ENCODE measurements around the gene MBNL1.

The MBNL1 gene

DNA sequence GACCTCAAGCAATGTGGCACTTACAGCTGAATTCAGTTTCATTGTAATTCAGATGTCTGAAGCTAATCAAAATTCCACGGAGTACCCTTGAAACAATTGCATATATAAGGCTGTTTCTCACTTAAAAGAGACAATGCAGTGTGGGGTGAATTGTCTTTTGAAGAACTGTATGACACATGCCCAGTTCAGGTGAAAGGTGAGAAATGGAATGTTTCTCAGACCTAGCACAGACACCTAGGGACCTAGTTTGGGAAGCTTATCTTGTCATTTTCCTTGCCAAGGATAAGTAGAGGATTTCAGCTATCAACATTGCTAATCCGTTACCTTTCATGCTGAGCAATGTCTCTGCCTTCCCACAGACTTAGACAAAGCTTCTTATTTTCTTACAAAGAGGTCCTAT, 36.3 kb downstream of the MBNL1 start:
- no peak for DNase-seq (ENCODE audit: low read depth)
- TF ChIP-seq, protein P1, sequence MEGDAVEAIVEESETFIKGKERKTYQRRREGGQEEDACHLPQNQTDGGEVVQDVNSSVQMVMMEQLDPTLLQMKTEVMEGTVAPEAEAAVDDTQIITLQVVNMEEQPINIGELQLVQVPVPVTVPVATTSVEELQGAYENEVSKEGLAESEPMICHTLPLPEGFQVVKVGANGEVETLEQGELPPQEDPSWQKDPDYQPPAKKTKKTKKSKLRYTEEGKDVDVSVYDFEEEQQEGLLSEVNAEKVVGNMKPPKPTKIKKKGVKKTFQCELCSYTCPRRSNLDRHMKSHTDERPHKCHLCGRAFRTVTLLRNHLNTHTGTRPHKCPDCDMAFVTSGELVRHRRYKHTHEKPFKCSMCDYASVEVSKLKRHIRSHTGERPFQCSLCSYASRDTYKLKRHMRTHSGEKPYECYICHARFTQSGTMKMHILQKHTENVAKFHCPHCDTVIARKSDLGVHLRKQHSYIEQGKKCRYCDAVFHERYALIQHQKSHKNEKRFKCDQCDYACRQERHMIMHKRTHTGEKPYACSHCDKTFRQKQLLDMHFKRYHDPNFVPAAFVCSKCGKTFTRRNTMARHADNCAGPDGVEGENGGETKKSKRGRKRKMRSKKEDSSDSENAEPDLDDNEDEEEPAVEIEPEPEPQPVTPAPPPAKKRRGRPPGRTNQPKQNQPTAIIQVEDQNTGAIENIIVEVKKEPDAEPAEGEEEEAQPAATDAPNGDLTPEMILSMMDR (conservative IDR thresholded peaks at IDR 0.05; ENCODE audit: control insufficient read depth, insufficient read depth, low read depth, low read length): no peak
- no peak overlapping the region for H3K4me3 ChIP-seq (ENCODE audit: control insufficient read depth, low read depth, low read length)

DNA sequence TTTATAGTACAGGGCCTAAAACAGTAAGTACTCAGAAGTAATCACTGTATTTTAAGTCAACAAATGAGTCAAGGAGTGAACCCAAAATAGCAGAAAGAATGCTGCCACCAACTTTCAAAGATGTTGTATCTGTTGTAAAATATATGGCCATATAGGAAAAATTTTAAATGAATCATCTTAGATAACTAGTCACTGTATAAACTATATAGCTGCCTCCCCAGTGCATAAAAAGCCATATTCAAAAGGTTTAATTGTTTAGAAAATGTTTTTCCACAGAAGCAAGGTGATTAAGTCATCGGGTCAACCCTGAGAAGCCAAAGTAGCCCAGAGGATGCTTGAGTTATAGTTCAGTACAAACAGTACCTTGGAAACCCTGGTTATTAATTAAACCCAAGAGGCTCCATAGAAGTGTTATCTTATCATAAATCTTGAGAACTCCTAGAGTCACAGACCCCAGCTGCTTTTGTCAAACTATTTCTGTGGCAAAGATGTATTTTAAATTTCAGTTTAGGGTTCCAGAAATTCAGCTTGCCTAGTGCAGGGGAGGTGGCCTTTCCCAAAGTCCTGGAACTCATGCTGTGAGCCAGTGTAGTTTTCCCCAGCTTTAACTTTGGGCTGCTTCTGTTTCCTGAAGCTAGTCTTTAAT, 39.2 kb downstream of the MBNL1 start:
- no peak overlapping the region for H3K4me3 ChIP-seq (ENCODE audit: control insufficient read depth, low read depth, low read length)
- TF ChIP-seq, protein P1 (conservative IDR thresholded peaks at IDR 0.05; ENCODE audit: control insufficient read depth, insufficient read depth, low read depth, low read length): no peak
- DNase-seq (ENCODE audit: low read depth): peak; percentile 50

DNA sequence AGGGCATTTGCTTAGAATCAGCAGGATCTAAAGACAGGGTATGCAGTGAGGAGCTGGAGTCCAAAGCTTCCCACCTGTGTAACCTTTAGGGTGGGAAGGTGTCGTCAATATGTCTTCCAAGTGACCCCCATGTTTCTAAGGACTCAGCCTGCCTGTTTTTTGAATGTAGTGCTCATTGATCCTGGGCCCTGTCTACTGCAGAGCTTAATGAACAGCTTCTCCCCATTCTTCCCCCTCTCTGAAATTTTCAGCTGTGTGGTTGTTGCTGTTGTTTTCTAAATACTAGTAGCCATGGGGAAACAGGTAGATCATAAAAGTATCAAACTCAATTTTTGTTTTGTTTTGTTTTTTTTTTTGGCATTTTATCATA, 39.7 kb downstream of the MBNL1 start:
- no peak overlapping the region for H3K4me3 ChIP-seq (ENCODE audit: control insufficient read depth, low read depth, low read length)
- DNase-seq (ENCODE audit: low read depth): no peak
- TF ChIP-seq, protein P1 (conservative IDR thresholded peaks at IDR 0.05; ENCODE audit: control insufficient read depth, insufficient read depth, low read depth, low read length): no peak

GRCh38 chr3:152309031-152309430, 40.3 kb downstream of the MBNL1 start:
- DNase-seq (ENCODE audit: low read depth): no peak
- H3K4me3 ChIP-seq (ENCODE audit: control insufficient read depth, low read depth, low read length): no peak overlapping the region
- TF ChIP-seq, protein P1 (conservative IDR thresholded peaks at IDR 0.05; ENCODE audit: control insufficient read depth, insufficient read depth, low read depth, low read length): no peak

DNA sequence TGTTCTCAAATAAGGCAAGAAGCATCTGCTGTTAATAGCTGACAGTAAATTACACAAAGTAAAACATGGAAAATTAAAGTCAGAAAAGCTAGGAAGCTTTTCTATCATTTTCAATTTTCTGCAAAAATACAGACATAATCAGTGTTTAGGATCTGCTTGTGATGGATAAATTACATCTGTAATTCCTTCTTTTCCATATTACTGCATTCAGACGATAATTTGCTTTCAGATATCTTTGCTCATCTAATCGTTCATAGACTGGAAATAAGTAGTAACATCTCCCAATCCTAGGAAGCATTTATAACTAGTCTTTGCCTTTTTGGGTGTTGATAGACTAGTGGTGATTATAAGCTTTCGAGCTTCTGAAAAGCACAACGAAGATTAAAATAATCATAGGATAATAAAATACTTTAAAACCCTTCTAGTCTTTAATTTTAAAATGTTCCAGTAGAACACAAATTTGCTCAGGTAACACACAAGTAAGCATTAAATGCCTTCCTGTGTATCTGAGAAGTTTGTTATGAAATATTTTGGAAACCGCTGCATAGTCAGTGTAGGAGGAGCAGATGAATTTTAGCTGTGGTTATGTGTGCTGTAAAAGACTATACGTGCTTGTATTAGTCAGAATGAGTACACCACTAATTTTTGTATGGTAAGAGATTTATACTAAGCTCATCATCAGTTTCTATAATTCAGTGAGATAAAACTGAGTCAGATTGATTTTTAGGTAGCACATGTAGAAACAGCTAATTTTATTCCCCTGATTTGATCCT, 41.0 kb downstream of the MBNL1 start:
- H3K4me3 ChIP-seq (ENCODE audit: control insufficient read depth, low read depth, low read length): no peak overlapping the region
- TF ChIP-seq, protein P1 (conservative IDR thresholded peaks at IDR 0.05; ENCODE audit: control insufficient read depth, insufficient read depth, low read depth, low read length): no peak
- DNase-seq (ENCODE audit: low read depth): peak; percentile 89

DNA sequence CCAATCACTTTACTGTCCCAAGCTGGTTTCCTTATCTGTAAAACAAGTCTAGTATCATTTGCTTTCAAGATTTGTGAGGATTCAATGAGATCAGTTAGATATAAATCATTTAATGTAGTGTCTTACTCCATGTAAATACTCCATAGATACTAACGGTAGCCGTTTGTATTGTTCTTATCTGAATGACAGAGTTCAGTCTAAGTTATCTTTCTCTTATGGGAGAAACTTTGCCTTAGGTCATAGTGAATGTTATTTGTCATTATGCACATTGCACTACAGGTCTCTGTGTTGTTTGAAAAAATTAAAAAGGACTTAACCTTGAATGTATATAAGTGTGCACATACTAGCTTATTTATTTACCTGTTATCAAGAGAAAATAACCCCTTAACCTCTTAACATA, 44.7 kb downstream of the MBNL1 start:
- DNase-seq (ENCODE audit: low read depth): no peak
- TF ChIP-seq, protein P1 (conservative IDR thresholded peaks at IDR 0.05; ENCODE audit: control insufficient read depth, insufficient read depth, low read depth, low read length): no peak
- H3K4me3 ChIP-seq (ENCODE audit: control insufficient read depth, low read depth, low read length): no peak overlapping the region
